Mesendoderm (in vitro differentiated cells): ENCODE data around the gene ADGRA3.

Source experiments
- DNase-seq: peaks from one replicate; pipeline ENCODE4 v3.0.0; 2013
- H2AK5ac ChIP-seq: 2 replicates; pipeline ENCODE4 v1.6.1; 2013; ENCODE audit warnings: low read length, inconsistent platforms
- H2BK120ac ChIP-seq: 2 replicates; pipeline ENCODE4 v1.6.1; 2013; ENCODE audit warnings: low read depth, mild to moderate bottlenecking, low read length, moderate library complexity, mixed read lengths
- H2BK15ac ChIP-seq: replicated peaks from 2 replicates; pipeline ENCODE4 v1.6.1; 2013; ENCODE audit warnings: low read depth, mild to moderate bottlenecking, moderate library complexity
- H2BK5ac ChIP-seq: 2 replicates; pipeline ENCODE4 v1.6.1; 2013; ENCODE audit warnings: low read length, inconsistent platforms
- H3K18ac ChIP-seq: 2 replicates; pipeline ENCODE4 v1.6.1; 2013; ENCODE audit warnings: mild to moderate bottlenecking, low read length, mixed read lengths
- H3K23ac ChIP-seq: one replicate; pipeline ENCODE4 v1.6.1; 2013; ENCODE audit warnings: low read length
- H3K27ac ChIP-seq: 2 replicates; pipeline ENCODE4 v1.5.1; 2013; ENCODE audit warnings: low read depth, mild to moderate bottlenecking, inconsistent platforms, low read length, moderate library complexity
- H3K27me3 ChIP-seq: 2 replicates; pipeline ENCODE4 v1.6.1; 2013; ENCODE audit warnings: low read length, control low read depth, mild to moderate bottlenecking, inconsistent platforms; ENCODE audit not compliant: insufficient read depth, poor library complexity
- H3K36me3 ChIP-seq: 2 replicates; pipeline ENCODE4 v1.6.1; 2013; ENCODE audit warnings: low read length, inconsistent platforms; ENCODE audit not compliant: control insufficient read depth, insufficient read depth
- H3K4ac ChIP-seq: one replicate; pipeline ENCODE4 v1.6.1; 2013; ENCODE audit warnings: low read depth, mild to moderate bottlenecking, low read length, moderate library complexity
- H3K4me1 ChIP-seq: 2 replicates; pipeline ENCODE4 v1.6.1; 2013; ENCODE audit warnings: low read depth, low read length, inconsistent platforms; ENCODE audit not compliant: control insufficient read depth
- H3K4me2 ChIP-seq: 2 replicates; pipeline ENCODE4 v1.6.1; 2013; ENCODE audit warnings: low read length
- H3K4me3 ChIP-seq: 2 replicates; pipeline ENCODE4 v1.5.1; 2013; ENCODE audit warnings: mild to moderate bottlenecking, low read length
- H3K56ac ChIP-seq: one replicate; pipeline ENCODE4 v1.6.1; 2013; ENCODE audit warnings: low read length
- H3K79me1 ChIP-seq: 2 replicates; pipeline ENCODE4 v1.6.1; 2013; ENCODE audit warnings: low read length, inconsistent platforms
- H3K79me2 ChIP-seq: 2 replicates; pipeline ENCODE4 v1.6.1; 2013; ENCODE audit warnings: mild to moderate bottlenecking, low read length; ENCODE audit not compliant: control insufficient read depth, insufficient read depth
- H3K9ac ChIP-seq: 2 replicates; pipeline ENCODE4 v1.6.1; 2013; ENCODE audit warnings: low read length, inconsistent platforms
- H4K5ac ChIP-seq: one replicate; pipeline ENCODE4 v1.6.1; 2013; ENCODE audit warnings: low read length
- H4K8ac ChIP-seq: one replicate; pipeline ENCODE4 v1.6.1; 2013; ENCODE audit warnings: low read depth, mild to moderate bottlenecking, control low read depth, low read length, moderate library complexity
- WGBS: extraction: QIAGEN DNeasy Blood & Tissue Kit; methylation state at CpG from one replicate; pipeline ENCODE4 v1.1.7; 2013; ENCODE audit warnings: low lambda C conversion rate, missing lambda C conversion rate; ENCODE audit not compliant: insufficient coverage; ENCODE audit errors: extremely low coverage; 5-methylcytosine and 5-hydroxymethylcytosine counted together

ADGRA3 gene

DNA sequence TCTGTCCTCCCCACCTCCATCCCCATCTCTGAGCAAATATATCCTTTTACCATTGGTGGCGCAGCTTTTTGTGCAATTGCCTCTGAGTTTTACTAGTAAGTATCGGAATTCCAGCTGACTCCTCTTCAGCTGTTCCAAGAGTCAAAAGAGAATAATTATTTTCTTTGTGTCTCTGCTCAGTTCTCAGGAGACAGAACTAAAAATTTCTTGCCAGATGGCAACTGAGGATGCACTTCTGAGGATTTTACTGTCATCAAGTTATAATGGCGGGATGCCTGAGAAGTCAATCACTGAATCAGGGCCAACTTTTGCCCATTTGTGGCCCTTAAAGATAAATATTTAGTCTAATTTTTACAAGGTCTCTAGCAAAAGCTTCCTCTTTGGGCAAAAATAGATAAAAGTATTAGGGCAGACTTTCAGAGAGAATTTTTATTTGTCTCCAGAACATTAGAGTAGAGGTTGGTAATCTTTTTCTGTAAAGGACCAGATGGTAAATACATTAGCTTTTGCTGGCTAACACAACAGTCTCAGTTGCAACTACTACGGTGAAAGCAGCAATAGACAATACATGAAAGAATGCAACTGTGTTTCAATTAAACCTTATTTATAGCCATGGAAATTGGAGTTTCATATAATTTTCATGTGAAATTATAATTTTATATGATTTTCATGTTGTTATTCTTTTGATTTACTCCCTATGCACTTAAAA lies 15.6 kb upstream of the ADGRA3 start:
- Histone ChIP-seq H3K56ac (no peak overlapping the region), H4K8ac (no peak overlapping the region), H3K27ac (no peak overlapping the region), H2AK5ac (no peak overlapping the region), H2BK15ac (no peak overlapping the region), H3K4ac (no peak overlapping the region), H3K9ac (no peak overlapping the region), H3K79me1 (no peaks in the 10 kb centered on the region), H4K5ac (no peak overlapping the region), H3K23ac (no peak overlapping the region), H2BK5ac (no peak overlapping the region), H3K18ac (no peak overlapping the region), H3K4me1 (no peaks in the 10 kb centered on the region), H3K27me3 (no peaks in the 10 kb centered on the region), H3K79me2 (no peaks in the 10 kb centered on the region), H3K4me3 (no peak overlapping the region), H2BK120ac (no peak overlapping the region), H3K36me3 (no peaks in the 10 kb centered on the region), H3K4me2 (no peak overlapping the region)
- DNase-seq: no peak
- WGBS: no CpG with 5 or more reads among the region's 4 CpGs

DNA sequence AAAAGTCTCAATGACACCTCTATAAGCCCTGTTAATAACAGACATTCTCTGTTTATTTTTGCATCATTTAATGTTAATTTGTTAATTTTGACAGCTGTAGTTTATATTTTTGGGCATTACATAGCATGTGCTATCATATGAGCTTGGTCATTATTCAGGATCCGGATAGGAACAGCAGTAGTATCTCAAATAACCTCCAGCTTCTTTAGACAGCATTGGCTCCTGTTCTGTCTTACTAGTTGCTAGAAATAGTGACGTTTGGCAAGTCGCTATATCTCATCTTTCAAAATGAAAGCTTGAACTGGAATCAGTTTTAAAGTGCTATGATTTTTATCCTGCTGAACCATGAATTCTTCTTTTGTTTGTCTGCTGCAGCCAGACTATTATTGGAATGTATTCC lies 9.0 kb upstream of the ADGRA3 start:
- Histone ChIP-seq H3K27me3 (no peaks in the 10 kb centered on the region), H3K4me2 (no peak overlapping the region), H3K79me1 (no peaks in the 10 kb centered on the region), H3K4me3 (no peak overlapping the region), H3K4ac (no peak overlapping the region), H2AK5ac (no peak overlapping the region), H3K9ac (no peak overlapping the region), H3K27ac (no peak overlapping the region), H4K8ac (no peak overlapping the region), H3K4me1 (peaks cover 6% of the 10 kb centered on the region), H3K79me2 (no peaks in the 10 kb centered on the region), H3K36me3 (no peaks in the 10 kb centered on the region), H3K23ac (no peak overlapping the region), H3K18ac (no peak overlapping the region), H2BK5ac (no peak overlapping the region), H2BK15ac (no peak overlapping the region), H2BK120ac (no peak overlapping the region), H3K56ac (no peak overlapping the region), H4K5ac (no peak overlapping the region)
- DNase-seq: no peak
- no CpG with 5 or more reads among the region's 3 CpGs for WGBS

DNA sequence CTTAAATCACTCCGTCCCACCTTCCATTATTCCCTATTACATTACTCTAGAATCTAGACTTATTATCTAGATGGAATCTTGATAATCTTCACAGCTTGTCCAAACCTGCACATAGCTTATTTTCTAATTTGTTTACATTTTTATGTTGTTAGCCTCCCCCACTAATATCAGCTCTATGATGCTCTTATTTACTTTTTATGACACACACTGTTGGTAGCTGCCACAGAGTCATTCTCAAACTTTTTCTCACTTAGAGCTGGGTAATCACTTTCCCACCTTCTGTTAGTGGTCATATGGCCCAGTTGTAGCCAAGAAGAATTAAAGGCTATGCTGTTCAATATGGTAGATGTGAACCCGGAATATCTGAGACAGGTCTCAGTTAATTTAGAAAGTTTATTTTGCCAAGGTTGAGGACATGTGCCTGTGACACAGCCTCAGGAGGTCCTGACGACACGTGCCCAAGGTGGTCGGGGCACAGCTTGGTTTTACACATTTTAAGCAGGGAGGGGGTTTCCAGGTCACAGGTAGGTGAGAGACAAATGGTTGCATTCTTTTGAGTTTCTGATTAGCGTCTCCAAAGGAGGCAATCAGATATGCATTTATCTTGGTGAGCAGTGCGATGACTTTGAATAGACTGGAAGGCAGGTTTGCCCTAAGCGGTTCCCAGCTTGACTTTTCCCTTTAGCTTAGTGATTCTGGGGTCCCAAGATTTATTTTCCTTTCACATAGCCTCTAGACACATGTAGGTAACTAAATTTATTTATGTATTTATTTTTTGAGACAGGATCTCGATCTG lies 7.0 kb upstream of the ADGRA3 start:
- no peaks in the 10 kb centered on the region for H3K36me3 ChIP-seq
- no peak overlapping the region for H3K18ac ChIP-seq
- WGBS: no CpG with 5 or more reads among the region's 9 CpGs
- peak overlapping the region; percentile 49 for H3K27ac ChIP-seq
- peaks cover 7% of the 10 kb centered on the region for H3K4me1 ChIP-seq
- H2AK5ac ChIP-seq: no peak overlapping the region
- no peak overlapping the region for H3K23ac ChIP-seq
- H3K4ac ChIP-seq: no peak overlapping the region
- H2BK120ac ChIP-seq: no peak overlapping the region
- H3K79me2 ChIP-seq: no peaks in the 10 kb centered on the region
- H4K8ac ChIP-seq: no peak overlapping the region
- no peak overlapping the region for H2BK5ac ChIP-seq
- no peaks in the 10 kb centered on the region for H3K79me1 ChIP-seq
- H4K5ac ChIP-seq: no peak overlapping the region
- H3K9ac ChIP-seq: no peak overlapping the region
- no peak overlapping the region for H3K4me3 ChIP-seq
- no peaks in the 10 kb centered on the region for H3K27me3 ChIP-seq
- no peak overlapping the region for H2BK15ac ChIP-seq
- H3K4me2 ChIP-seq: no peak overlapping the region
- DNase-seq: peak; percentile 57
- H3K56ac ChIP-seq: no peak overlapping the region

DNA sequence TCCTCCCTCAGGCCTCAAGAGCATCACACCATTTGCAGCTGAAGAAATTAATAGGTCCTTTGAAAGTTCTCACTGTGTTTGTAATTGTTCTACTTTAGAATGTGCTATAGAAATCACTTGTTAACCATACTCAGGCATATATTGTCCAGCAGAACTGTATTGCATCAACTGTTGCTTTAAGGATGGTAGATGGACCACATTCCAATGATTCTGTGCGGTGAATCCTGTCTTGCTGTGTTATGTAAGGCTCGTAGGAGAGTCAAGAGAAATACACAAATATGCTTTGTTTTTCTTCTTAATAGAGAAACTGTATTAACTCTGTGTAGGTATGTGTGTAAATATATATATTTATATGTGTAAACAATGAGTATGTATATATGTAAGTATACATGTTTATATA lies 6.3 kb upstream of the ADGRA3 start:
- DNase-seq: no peak
- H3K27me3 ChIP-seq: no peaks in the 10 kb centered on the region
- no CpG with 5 or more reads among the region's 2 CpGs for WGBS

DNA sequence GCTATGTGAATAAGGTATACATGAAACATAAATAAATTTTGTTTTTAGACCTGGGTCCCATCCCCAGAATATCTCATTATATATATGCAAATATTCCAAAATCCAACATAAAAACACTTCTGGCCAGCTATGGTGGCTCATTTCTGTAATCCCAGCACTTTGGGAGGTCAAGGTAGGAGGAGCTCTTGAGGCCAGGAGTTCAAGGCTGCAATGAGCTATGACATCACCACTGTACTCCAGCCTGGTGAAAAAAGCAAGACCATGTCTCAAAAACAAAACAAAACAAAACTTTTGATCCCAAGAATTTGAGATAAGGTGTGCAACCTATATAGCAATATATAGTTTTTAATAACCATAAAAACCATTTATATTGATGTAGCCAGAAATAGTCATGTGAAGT lies 5.4 kb upstream of the ADGRA3 start:
- H3K79me2 ChIP-seq: no peaks in the 10 kb centered on the region
- no peak overlapping the region for H2BK120ac ChIP-seq
- no peaks in the 10 kb centered on the region for H3K27me3 ChIP-seq
- H4K5ac ChIP-seq: no peak overlapping the region
- H3K18ac ChIP-seq: no peak overlapping the region
- H3K4ac ChIP-seq: no peak overlapping the region
- H2AK5ac ChIP-seq: no peak overlapping the region
- H3K27ac ChIP-seq: no peak overlapping the region
- H3K4me2 ChIP-seq: no peak overlapping the region
- no peak overlapping the region for H2BK5ac ChIP-seq
- H3K79me1 ChIP-seq: no peaks in the 10 kb centered on the region
- H3K4me1 ChIP-seq: peaks cover 10% of the 10 kb centered on the region
- no peak overlapping the region for H3K56ac ChIP-seq
- no peak overlapping the region for H3K23ac ChIP-seq
- H3K4me3 ChIP-seq: no peak overlapping the region
- no peak overlapping the region for H3K9ac ChIP-seq
- no peaks in the 10 kb centered on the region for H3K36me3 ChIP-seq
- H2BK15ac ChIP-seq: no peak overlapping the region
- no peak overlapping the region for H4K8ac ChIP-seq
- DNase-seq: no peak

More for the DNA sequence above, 6.3 kb upstream of the ADGRA3 start:
- Histone ChIP-seq H3K79me2 (no peaks in the 10 kb centered on the region), H3K4ac (no peak overlapping the region), H4K5ac (no peak overlapping the region), H4K8ac (no peak overlapping the region), H3K23ac (no peak overlapping the region), H2BK120ac (no peak overlapping the region), H2BK5ac (no peak overlapping the region), H3K27ac (no peak overlapping the region), H3K4me1 (peaks cover 7% of the 10 kb centered on the region), H3K79me1 (no peaks in the 10 kb centered on the region), H3K56ac (no peak overlapping the region), H3K18ac (no peak overlapping the region), H3K4me3 (no peak overlapping the region), H3K9ac (no peak overlapping the region), H3K4me2 (no peak overlapping the region), H3K36me3 (no peaks in the 10 kb centered on the region), H2BK15ac (no peak overlapping the region), H2AK5ac (no peak overlapping the region)
